GM12873 (cell line): ENCODE data around the gene MOK.

ENCODE experiments used
- CTCF ChIP-seq: IDR thresholded peaks from 2 replicates; pipeline ENCODE4 v1.5.1; 2012; ENCODE audit warnings: low read depth, mild to moderate bottlenecking, moderate library complexity, low read length, control low read depth; ENCODE audit not compliant: insufficient read depth; ENCODE audit errors: missing control alignments

MOK gene

GRCh38 chr14:102229071-102229738, 75.8 kb downstream of the MOK start:
- TF ChIP-seq CTCF, result no peak

GRCh38 chr14:102227184-102227964, 77.6 kb downstream of the MOK start:
- TF ChIP-seq CTCF, result no peak

- no peak for TF ChIP-seq CTCF
Observed at GRCh38 chr14:102226356-102227125, 78.4 kb downstream of the MOK start.

GRCh38 chr14:102225936-102226335, 79.0 kb downstream of the MOK start:
- TF ChIP-seq CTCF, result no peak

GRCh38 chr14:102225386-102225785, 79.6 kb downstream of the MOK start:
- no peak for TF ChIP-seq CTCF

GRCh38 chr14:102223682-102224081, 81.3 kb downstream of the MOK start:
- TF ChIP-seq CTCF, result no peak

- TF ChIP-seq CTCF, result no peak
Observed at GRCh38 chr14:102222751-102223150, 82.2 kb downstream of the MOK start.
